GM21737 (cell line): Measurements from ENCODE around the gene TESK2.

Experiments used
- ATAC-seq: cut with Tn5 transposase; IDR thresholded peaks from one replicate; pipeline ENCODE4 v1.9.1; 2021; ENCODE audit warnings: mild to moderate bottlenecking, moderate library complexity; ENCODE audit not compliant: unreplicated experiment

Gene TESK2

DNA sequence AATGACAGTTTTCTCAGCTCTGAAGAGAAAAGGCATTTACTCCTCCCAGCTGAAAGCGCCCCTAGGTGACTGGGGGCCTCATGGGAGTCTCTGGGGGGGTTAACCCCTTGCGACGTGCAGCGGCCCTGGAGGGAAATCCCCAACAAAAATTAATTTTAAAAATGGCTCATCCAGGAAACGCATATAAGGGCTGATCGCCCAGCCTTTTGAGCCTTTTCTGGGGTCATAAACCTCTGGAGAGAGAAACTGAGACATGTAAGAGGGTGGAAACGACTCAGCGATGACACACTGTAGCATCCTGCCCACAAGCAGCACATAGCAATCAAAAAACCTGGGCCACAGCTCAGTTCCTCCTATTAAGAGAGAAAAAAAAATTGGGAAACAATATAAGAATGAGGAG is 184.6 kb downstream of the TESK2 start:
- ATAC-seq, result no peak

DNA sequence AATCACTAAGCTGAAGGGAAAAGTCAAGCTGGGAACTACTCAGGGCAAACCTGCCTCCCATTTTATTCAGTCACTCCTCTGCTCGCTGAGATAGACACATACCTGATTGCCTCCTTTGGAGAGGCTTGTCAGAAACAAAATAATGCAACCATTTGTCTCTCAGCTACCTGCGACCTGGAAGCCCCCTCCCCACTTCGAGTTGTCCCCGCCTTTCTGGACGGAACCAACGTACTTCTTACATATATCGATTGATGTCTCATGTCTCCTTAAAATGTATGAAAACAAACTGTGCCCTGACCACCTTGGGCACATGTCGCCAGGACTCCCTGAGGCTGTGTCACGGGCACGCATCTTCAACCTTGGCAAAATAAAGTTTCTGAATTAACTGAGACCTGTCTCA is 185.7 kb downstream of the TESK2 start:
- no peak for ATAC-seq

DNA sequence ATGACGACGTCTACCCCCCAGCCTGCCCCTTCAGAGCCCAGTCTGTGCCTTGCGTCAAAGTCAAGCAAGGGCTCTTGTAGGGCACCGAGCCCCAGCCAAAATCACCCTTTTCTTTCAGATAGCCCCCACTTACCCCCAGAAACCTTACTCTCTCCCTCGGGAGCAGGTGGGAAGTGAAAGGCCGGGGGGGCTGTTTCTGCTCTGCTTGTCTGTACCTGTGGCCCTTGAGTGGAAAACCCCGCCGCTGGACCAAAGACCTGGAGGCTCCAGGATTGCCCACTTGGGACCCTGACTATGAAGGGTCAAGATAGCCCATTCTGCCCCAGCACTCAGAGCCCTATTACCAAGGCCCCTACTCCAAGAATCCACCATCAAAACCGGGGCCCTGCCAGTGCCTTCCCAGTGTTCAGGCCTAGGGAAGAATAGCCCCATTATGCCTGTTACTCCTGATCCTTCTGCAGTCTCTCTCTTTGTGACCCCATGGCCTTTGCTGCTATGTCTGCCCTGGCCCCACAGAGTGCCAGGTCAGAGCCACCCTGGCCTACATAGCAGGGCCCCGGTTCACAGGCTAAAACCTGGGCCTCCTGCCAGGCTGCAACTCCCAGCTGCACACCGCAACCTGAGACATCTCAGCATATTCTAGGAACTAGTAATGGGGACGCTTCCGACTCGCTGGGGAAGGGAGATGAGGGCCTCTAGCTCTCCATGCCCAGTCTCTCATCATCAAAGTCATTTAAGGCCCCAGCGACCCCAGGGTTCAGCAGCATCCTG is 186.5 kb downstream of the TESK2 start:
- ATAC-seq, result peak; percentile 4

DNA sequence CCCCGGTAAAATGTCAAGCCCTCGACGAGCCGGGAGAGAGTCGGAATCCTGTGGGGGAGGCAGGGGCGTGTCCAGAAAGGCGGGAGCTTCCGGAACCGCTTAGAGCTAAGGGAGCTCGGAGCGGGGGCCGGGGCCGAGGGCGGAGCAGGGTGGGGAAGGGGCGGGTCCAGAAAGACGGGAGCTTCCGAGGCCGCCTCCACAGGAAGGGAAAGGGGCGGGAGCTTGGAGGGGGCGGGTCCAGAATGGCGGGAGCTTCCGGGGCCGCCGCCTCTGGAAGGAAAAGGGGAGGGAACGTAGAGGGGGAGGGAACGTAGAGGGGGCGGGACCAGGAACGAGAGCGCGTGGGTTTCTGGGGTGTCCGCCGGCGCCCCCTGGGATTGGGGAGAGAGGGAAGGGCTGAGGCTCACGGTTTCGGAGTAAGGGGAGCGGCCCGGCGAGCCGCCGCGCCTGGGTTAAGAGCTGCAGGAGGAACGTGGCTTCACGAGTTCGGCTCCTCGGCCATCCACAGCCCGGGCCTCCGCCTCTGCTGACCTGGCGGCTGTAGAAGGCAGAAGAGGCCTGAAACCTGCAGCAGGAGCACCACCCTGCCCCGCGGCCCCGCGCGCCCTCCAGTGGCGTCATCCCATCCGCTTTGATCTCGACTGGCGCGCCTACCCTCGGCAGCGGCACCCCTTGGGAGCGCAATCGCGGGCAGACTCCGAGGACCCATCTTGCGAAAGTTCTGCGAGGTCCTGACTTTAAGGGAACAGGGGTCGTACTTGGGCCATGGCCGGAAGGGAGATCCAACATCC is 187.2 kb downstream of the TESK2 start:
- ATAC-seq, result peak; percentile 75

DNA sequence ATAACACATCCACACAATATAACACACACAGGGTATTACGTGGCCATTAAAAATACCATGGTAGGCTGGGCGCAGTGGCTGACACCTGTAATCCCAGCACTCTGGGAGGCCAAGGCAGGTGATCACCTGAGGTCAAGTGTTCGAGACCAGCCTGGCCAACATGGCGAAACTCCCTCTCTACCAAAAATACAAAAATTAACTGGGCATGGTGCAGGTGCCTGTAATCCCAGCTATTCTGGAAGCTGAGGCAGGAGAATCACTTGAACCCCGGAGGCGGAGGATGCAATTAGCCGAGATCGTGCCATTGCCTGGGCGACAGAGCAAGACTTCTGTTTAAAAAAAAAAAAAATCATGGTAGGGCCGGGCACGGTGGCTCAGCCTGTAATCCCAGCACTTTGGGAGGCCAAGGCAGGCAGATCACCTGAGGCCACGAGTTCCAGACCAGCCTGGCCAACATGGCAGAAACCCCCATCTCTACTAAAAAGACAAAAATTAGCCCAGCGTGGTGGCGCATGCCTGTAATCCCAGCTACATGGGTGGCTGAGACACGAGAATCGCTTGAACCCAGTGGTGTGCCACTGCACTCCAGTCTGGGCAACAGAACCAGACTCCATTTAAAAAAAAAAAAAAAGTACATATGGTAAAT is 188.3 kb downstream of the TESK2 start:
- ATAC-seq, result no peak

DNA sequence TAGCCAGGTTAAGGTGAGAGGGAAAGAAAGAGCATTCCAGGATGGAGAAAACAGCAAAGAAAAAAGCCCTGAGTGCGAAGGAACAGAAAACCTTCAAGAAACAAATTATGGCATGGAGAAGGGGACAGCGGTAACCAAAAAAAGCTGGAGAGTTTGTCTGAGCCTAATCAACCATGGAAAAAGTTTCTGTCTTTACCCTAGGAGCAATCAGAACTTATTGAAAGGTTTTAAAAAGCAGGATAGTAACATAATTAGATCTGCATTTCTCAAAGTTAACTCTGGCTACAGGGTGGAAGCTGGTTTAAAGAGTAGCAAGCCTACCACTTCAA is 190.3 kb downstream of the TESK2 start:
- no peak for ATAC-seq

DNA sequence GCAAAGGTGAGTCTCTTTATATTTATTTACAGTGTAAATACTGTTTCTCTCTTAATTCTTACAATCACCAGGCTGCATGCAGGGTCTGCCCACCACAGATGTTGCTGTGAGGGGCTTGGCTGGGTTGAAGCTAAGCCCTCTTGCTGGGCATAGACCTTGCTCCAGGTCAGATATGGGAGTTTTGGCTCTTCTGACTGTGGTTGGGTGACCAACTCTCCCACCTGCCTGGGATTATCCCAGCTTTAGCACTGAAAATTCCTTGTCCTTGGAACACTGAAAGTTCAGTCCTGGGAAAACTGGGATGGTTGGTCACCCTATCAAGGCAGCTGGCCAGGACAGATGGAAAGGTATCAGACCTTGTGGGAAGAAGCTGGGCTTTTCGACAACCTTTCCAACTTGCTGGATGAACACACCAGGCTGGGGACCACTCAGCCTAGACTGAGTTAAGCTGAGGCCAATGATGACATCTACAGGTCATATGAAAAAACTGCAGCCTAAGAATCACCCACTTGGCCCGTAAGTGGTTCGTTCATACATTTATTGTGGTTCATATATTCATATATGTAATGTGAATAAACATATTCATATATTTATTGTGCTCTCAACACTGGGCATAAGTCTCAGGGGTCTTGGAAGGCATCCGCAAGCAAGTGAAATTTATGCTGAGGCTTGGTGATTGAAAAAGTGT is 190.8 kb downstream of the TESK2 start:
- ATAC-seq, result no peak

DNA sequence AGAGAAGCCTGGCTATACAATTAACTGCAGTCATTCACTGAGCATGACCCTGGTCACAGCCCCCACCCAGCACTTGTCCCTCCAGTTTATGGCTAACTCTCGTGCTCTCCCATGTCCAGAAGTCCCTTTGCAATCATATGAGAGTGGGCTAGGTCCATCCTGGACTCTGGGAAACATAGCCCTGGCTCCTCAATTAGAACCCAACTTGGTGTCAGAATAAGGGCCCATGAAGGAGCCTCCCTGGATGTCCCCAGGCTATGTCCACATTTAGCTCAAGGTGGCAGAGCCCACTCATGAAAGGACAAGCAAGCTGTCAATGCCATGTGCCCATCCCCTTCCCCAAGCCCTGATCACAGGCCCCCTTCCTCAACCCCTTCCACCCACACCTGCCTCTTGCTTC is 191.7 kb downstream of the TESK2 start:
- no peak for ATAC-seq

DNA sequence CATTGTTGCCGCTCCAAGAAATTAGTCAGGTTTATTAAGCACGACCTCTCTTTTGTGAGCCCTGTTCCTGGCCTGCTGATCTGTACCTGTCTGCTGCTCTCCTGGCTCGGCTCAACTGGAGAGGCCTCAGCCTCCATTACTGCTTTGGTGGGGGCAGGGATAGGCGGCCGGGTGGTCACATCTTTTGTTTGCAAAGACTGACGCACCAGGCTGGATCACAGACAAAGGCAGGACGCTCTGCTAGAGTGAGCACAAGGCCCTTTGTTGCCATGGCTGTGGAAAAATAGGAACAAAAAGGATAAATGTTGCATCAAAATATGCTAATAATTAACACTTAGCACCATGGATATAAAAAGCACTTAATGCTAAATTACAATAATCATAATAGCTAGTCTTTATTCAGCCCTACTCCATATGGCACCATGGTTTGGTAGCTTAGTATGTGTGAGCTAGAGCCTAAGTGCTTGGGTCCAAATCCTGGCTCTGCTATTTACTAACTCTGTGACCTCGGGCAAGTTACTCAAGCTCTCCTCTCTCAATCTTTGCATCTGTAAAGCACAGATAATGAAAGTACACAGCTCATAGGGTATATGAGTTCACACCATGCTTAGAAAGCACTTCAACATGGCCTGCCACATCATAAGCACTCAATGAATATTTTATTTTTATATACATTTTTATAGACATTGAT is 193.2 kb downstream of the TESK2 start:
- no peak for ATAC-seq
